Measurements from ENCODE around the gene TBCCD1.

DNA sequence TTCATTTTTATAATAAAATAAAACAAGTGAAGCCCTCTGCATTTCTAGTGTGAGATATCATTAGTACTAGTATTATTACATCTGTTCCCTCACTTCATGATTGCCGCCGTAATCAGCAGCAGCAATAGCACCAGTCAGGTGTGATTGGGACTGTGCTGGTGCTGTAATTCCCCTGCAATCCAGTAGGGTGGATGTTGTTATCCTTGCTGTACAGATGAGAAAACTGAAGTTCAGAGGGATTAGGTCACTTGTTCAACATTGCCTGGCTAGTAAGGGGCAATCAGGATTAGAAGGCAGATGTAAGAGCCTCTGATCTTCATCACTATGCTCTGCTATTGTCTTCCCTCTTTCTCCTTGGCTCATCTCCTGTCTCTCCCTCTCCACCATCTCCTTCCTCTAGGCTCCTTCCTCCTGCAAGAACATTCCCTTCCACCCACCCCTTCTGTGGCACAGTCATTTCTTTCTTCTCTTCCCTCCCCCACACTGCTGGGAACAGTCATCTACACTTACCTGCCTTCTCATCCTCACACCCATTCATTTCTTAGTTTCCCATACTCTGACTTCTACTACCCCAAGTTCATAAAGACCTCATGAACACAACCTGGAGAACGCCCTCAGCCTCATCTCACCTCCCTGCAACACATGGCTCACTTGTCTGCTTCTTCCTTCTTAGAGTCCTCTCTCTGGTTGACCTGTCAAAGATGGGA is 52.7 kb downstream of the TBCCD1 start:
- TF ChIP-seq, protein P1, sequence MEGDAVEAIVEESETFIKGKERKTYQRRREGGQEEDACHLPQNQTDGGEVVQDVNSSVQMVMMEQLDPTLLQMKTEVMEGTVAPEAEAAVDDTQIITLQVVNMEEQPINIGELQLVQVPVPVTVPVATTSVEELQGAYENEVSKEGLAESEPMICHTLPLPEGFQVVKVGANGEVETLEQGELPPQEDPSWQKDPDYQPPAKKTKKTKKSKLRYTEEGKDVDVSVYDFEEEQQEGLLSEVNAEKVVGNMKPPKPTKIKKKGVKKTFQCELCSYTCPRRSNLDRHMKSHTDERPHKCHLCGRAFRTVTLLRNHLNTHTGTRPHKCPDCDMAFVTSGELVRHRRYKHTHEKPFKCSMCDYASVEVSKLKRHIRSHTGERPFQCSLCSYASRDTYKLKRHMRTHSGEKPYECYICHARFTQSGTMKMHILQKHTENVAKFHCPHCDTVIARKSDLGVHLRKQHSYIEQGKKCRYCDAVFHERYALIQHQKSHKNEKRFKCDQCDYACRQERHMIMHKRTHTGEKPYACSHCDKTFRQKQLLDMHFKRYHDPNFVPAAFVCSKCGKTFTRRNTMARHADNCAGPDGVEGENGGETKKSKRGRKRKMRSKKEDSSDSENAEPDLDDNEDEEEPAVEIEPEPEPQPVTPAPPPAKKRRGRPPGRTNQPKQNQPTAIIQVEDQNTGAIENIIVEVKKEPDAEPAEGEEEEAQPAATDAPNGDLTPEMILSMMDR (IDR thresholded peaks at IDR 0.05) = no peak
- TF ChIP-seq EP300 (IDR thresholded peaks at IDR 0.05) (no peak), POLR2A (IDR thresholded peaks at IDR 0.05) (no peak)

Measured in ovary (tissue), 3 donors.